PFSK-1 (cell line): ENCODE results near the gene OXSM.

Experiments used
- FOXP2 ChIP-seq: optimal IDR thresholded peaks from 2 replicates; pipeline ENCODE3; 2011; ENCODE audit warnings: borderline replicate concordance, control low read depth, inconsistent platforms; ENCODE audit not compliant: insufficient read depth; ENCODE audit errors: extremely low read length, extremely low read depth
- POLR2AphosphoS5 ChIP-seq: IDR thresholded peaks from 2 replicates; pipeline ENCODE4 v1.6.1; 2012; ENCODE audit warnings: low read depth, mild to moderate bottlenecking, control low read depth, low read length, moderate library complexity
- REST ChIP-seq, 2 experiments: IDR thresholded peaks; 2 replicates each; pipeline versions ENCODE4 v1.6.1 to v1.8.0; 2011 to 2012; ENCODE audit warnings: low read depth in 2 of 2, low read length in 2 of 2, control low read depth in 1 of 2, inconsistent platforms in 1 of 2, mild to moderate bottlenecking in 1 of 2, moderate library complexity in 1 of 2; ENCODE audit not compliant: insufficient read depth in 1 of 2
- SIN3A ChIP-seq: IDR thresholded peaks from 2 replicates; pipeline ENCODE4 v1.6.1; 2012; ENCODE audit warnings: mild to moderate bottlenecking, low read length, moderate library complexity, borderline replicate concordance; ENCODE audit not compliant: insufficient read depth
- TAF1 ChIP-seq: IDR thresholded peaks from 2 replicates; pipeline ENCODE4 v1.6.1; 2012; ENCODE audit warnings: low read length, control low read depth, borderline replicate concordance; ENCODE audit not compliant: insufficient read depth

OXSM gene

GRCh38 chr3:25749031-25749581 is 40.8 kb upstream of the OXSM start:
- no peak for TF ChIP-seq SIN3A
- TF ChIP-seq TAF1, result no peak
- no peak for TF ChIP-seq FOXP2
- TF ChIP-seq REST (IDR thresholded peaks at IDR 0.05; ENCODE audit: insufficient read depth in 1 of 2, low read depth in 2 of 2, low read length in 2 of 2), result no peak
- no peak for TF ChIP-seq POLR2AphosphoS5

GRCh38 chr3:25751048-25751447 is 38.8 kb upstream of the OXSM start:
- no peak for TF ChIP-seq FOXP2
- no peak for TF ChIP-seq POLR2AphosphoS5
- no peak for TF ChIP-seq SIN3A
- no peak for TF ChIP-seq REST (IDR thresholded peaks at IDR 0.05; ENCODE audit: insufficient read depth in 1 of 2, low read depth in 2 of 2, low read length in 2 of 2)
- TF ChIP-seq TAF1, result no peak

GRCh38 chr3:25751725-25752124 is 38.2 kb upstream of the OXSM start:
- TF ChIP-seq TAF1 (no peak), POLR2AphosphoS5 (no peak), SIN3A (no peak), REST (IDR thresholded peaks at IDR 0.05; ENCODE audit: insufficient read depth in 1 of 2, low read depth in 2 of 2, low read length in 2 of 2) (no peak), FOXP2 (no peak)

- TF ChIP-seq SIN3A, result no peak
Observed at GRCh38 chr3:25768851-25769250, 21.0 kb upstream of the OXSM start.

GRCh38 chr3:25775936-25776335 is 14.0 kb upstream of the OXSM start:
- TF ChIP-seq REST (IDR thresholded peaks at IDR 0.05; ENCODE audit: insufficient read depth in 1 of 2, low read depth in 2 of 2, low read length in 2 of 2) (no peak), SIN3A (no peak), FOXP2 (no peak), POLR2AphosphoS5 (no peak), TAF1 (no peak)
